ENCODE measurements around the gene DOCK4.
A peak's percentile ranks its signal among the peaks of the same experiment; 100 is the strongest.
"Not testable (repeated sequence)": the region's sequence is repeated elsewhere in the genome, so short reads cannot be mapped to it uniquely, and the experiment has no call there.

The DOCK4 gene

GRCh38 chr7:111910656-111911055, 295.5 kb downstream of the DOCK4 start:
- H2AFZ ChIP-seq (ENCODE audit: low read depth, low read length) = no peak overlapping the region
- no peaks in the 10 kb centered on the region for H3K27me3 ChIP-seq (ENCODE audit: control insufficient read depth in 1 of 2, insufficient read depth in 1 of 2, low read length in 2 of 2)
- no peak overlapping the region for H3K9ac ChIP-seq (ENCODE audit: low read length)
- H2AK5ac ChIP-seq (ENCODE audit: low read length, severe bottlenecking) = no peak overlapping the region
- H3K4me2 ChIP-seq (ENCODE audit: low read length, poor library complexity, severe bottlenecking) = no peak overlapping the region
- H3K79me1 ChIP-seq (replicated peaks; ENCODE audit: low read length, poor library complexity, severe bottlenecking) = peaks cover 3% of the 10 kb centered on the region
- H4K91ac ChIP-seq (ENCODE audit: low read length) = no peak overlapping the region
- H3K4me1 ChIP-seq (ENCODE audit: control insufficient read depth, insufficient read depth, low read depth, low read length) = no peaks in the 10 kb centered on the region
- no peak overlapping the region for H3K4me3 ChIP-seq (ENCODE audit: insufficient read depth in 1 of 2, low read depth in 1 of 2, low read length in 2 of 2)
- no peak overlapping the region for H2BK5ac ChIP-seq (ENCODE audit: low read depth, low read length, poor library complexity, severe bottlenecking)
- no peak overlapping the region for H2BK12ac ChIP-seq (ENCODE audit: low read length in 2 of 2)
- H3K23ac ChIP-seq (ENCODE audit: low read length in 2 of 2) = no peak overlapping the region
- WGBS = 95% methylated on average over 3 of the region's 5 CpGs
- no peak overlapping the region for H3K27ac ChIP-seq (ENCODE audit: low read length, poor library complexity, severe bottlenecking)
- no peak overlapping the region for H3K4ac ChIP-seq (ENCODE audit: low read depth in 1 of 2, low read length in 2 of 2)
- no peak overlapping the region for H3K18ac ChIP-seq (ENCODE audit: low read depth in 1 of 2, low read length in 2 of 2)
- peaks cover 3 to 6% of the 10 kb centered on the region in 2 experiments for H3K36me3 ChIP-seq (ENCODE audit: control insufficient read depth in 1 of 2, insufficient read depth in 2 of 2, low read depth in 1 of 2, low read length in 2 of 2)
- H3K14ac ChIP-seq (ENCODE audit: low read length in 2 of 2) = no peak overlapping the region
- H3K9me3 ChIP-seq (ENCODE audit: control insufficient read depth, low read length) = no peaks in the 10 kb centered on the region
- H2BK15ac ChIP-seq (ENCODE audit: low read depth, poor library complexity, severe bottlenecking) = no peak overlapping the region
- H2BK120ac ChIP-seq (ENCODE audit: low read depth, low read length) = no peak overlapping the region
- no peak for DNase-seq
- H4K8ac ChIP-seq (ENCODE audit: low read length) = no peak overlapping the region

DNA sequence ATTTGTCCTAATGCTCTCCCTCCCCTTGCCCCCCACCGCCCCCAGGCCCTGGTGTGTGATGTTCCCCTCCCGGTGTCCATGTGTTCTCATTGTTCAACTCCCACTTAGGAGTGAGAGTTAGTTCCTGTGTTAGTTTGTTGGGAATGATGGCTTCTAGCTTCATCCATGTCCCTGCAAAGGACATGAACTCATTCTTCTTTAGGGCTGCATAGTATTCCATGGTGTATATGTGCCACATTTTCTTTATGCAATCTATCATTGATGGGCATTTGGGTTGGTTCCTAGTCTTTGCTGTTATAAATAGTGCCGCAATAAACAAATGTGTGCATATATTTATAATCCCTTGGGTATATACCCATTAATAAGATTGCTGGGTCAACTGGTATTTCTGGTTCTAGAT, 297.5 kb downstream of the DOCK4 start:
- not testable (repeated sequence) for H2BK12ac ChIP-seq (ENCODE audit: low read length in 2 of 2); DNase-seq; H2AFZ ChIP-seq (ENCODE audit: low read depth, low read length); H3K27me3 ChIP-seq (ENCODE audit: control insufficient read depth in 1 of 2, insufficient read depth in 1 of 2, low read length in 2 of 2); H4K8ac ChIP-seq (ENCODE audit: low read length); H3K18ac ChIP-seq (ENCODE audit: low read depth in 1 of 2, low read length in 2 of 2); H3K4me1 ChIP-seq (ENCODE audit: control insufficient read depth, insufficient read depth, low read depth, low read length); H3K27ac ChIP-seq (ENCODE audit: low read length, poor library complexity, severe bottlenecking); H3K36me3 ChIP-seq (ENCODE audit: control insufficient read depth in 1 of 2, insufficient read depth in 2 of 2, low read depth in 1 of 2, low read length in 2 of 2); H2AK5ac ChIP-seq (ENCODE audit: low read length, severe bottlenecking); H3K4me3 ChIP-seq (ENCODE audit: insufficient read depth in 1 of 2, low read depth in 1 of 2, low read length in 2 of 2); H3K23ac ChIP-seq (ENCODE audit: low read length in 2 of 2); H2BK5ac ChIP-seq (ENCODE audit: low read depth, low read length, poor library complexity, severe bottlenecking); H3K9ac ChIP-seq (ENCODE audit: low read length); H3K79me1 ChIP-seq (replicated peaks; ENCODE audit: low read length, poor library complexity, severe bottlenecking); H2BK120ac ChIP-seq (ENCODE audit: low read depth, low read length); H3K14ac ChIP-seq (ENCODE audit: low read length in 2 of 2); H3K4ac ChIP-seq (ENCODE audit: low read depth in 1 of 2, low read length in 2 of 2); H2BK15ac ChIP-seq (ENCODE audit: low read depth, poor library complexity, severe bottlenecking); H4K91ac ChIP-seq (ENCODE audit: low read length); H3K9me3 ChIP-seq (ENCODE audit: control insufficient read depth, low read length); H3K4me2 ChIP-seq (ENCODE audit: low read length, poor library complexity, severe bottlenecking)
- no CpG with 5 or more reads among the region's 3 CpGs for WGBS

- H3K27me3 ChIP-seq (ENCODE audit: control insufficient read depth in 1 of 2, insufficient read depth in 1 of 2, low read length in 2 of 2) = no peaks in the 10 kb centered on the region
- H3K4me3 ChIP-seq (ENCODE audit: insufficient read depth in 1 of 2, low read depth in 1 of 2, low read length in 2 of 2) = no peak overlapping the region
- H3K36me3 ChIP-seq (ENCODE audit: control insufficient read depth in 1 of 2, insufficient read depth in 2 of 2, low read depth in 1 of 2, low read length in 2 of 2) = peaks cover 15 to 23% of the 10 kb centered on the region in 2 experiments
- no peak overlapping the region for H3K27ac ChIP-seq (ENCODE audit: low read length, poor library complexity, severe bottlenecking)
- H4K8ac ChIP-seq (ENCODE audit: low read length) = no peak overlapping the region
- H3K18ac ChIP-seq (ENCODE audit: low read depth in 1 of 2, low read length in 2 of 2) = no peak overlapping the region
- H4K91ac ChIP-seq (ENCODE audit: low read length) = no peak overlapping the region
- H2BK12ac ChIP-seq (ENCODE audit: low read length in 2 of 2) = no peak overlapping the region
- H3K23ac ChIP-seq (ENCODE audit: low read length in 2 of 2) = no peak overlapping the region
- H3K9ac ChIP-seq (ENCODE audit: low read length) = no peak overlapping the region
- no peak overlapping the region for H3K4me2 ChIP-seq (ENCODE audit: low read length, poor library complexity, severe bottlenecking)
- H2AFZ ChIP-seq (ENCODE audit: low read depth, low read length) = no peak overlapping the region
- no peak overlapping the region for H3K4ac ChIP-seq (ENCODE audit: low read depth in 1 of 2, low read length in 2 of 2)
- H2BK15ac ChIP-seq (ENCODE audit: low read depth, poor library complexity, severe bottlenecking) = no peak overlapping the region
- no peak overlapping the region for H2BK120ac ChIP-seq (ENCODE audit: low read depth, low read length)
- H3K79me1 ChIP-seq (replicated peaks; ENCODE audit: low read length, poor library complexity, severe bottlenecking) = no peaks in the 10 kb centered on the region
- H3K14ac ChIP-seq (ENCODE audit: low read length in 2 of 2) = no peak overlapping the region
- 46% methylated on average over 1 of the region's 2 CpGs for WGBS
- no peak overlapping the region for H2BK5ac ChIP-seq (ENCODE audit: low read depth, low read length, poor library complexity, severe bottlenecking)
- no peak overlapping the region for H2AK5ac ChIP-seq (ENCODE audit: low read length, severe bottlenecking)
- H3K4me1 ChIP-seq (ENCODE audit: control insufficient read depth, insufficient read depth, low read depth, low read length) = no peaks in the 10 kb centered on the region
- DNase-seq = peak; percentile 20
- H3K9me3 ChIP-seq (ENCODE audit: control insufficient read depth, low read length) = no peaks in the 10 kb centered on the region
Measured at GRCh38 chr7:111903797-111904196, 302.4 kb downstream of the DOCK4 start.

DNA sequence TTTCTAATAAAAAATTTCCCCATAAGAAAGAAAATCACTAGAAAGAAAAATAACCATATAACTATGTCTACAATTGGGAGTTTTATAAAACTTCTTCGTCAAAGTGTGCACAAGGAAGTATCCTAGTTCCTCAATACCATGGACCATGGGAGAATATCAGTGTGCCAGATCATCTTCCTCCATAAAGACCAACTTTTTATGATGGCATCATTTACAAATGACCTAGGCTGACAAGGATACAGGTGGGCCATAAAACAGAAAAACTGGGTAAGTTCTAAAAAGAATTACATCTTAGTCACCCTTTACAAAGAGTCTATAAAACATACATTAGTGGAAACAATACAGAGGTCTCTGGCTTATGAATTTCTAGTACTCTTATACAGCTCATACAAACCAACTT, 303.2 kb downstream of the DOCK4 start:
- Histone ChIP-seq H2AK5ac (ENCODE audit: low read length, severe bottlenecking) (no peak overlapping the region), H2BK15ac (ENCODE audit: low read depth, poor library complexity, severe bottlenecking) (no peak overlapping the region), H3K27me3 (ENCODE audit: control insufficient read depth in 1 of 2, insufficient read depth in 1 of 2, low read length in 2 of 2) (no peaks in the 10 kb centered on the region), H3K14ac (ENCODE audit: low read length in 2 of 2) (no peak overlapping the region), H3K4ac (ENCODE audit: low read depth in 1 of 2, low read length in 2 of 2) (no peak overlapping the region), H4K8ac (ENCODE audit: low read length) (no peak overlapping the region), H3K23ac (ENCODE audit: low read length in 2 of 2) (no peak overlapping the region), H2BK120ac (ENCODE audit: low read depth, low read length) (no peak overlapping the region), H3K4me2 (ENCODE audit: low read length, poor library complexity, severe bottlenecking) (no peak overlapping the region), H3K18ac (ENCODE audit: low read depth in 1 of 2, low read length in 2 of 2) (no peak overlapping the region), H2BK12ac (ENCODE audit: low read length in 2 of 2) (no peak overlapping the region), H3K4me3 (ENCODE audit: insufficient read depth in 1 of 2, low read depth in 1 of 2, low read length in 2 of 2) (no peak overlapping the region), H3K9me3 (ENCODE audit: control insufficient read depth, low read length) (no peaks in the 10 kb centered on the region), H3K36me3 (ENCODE audit: control insufficient read depth in 1 of 2, insufficient read depth in 2 of 2, low read depth in 1 of 2, low read length in 2 of 2) (peaks cover 15 to 23% of the 10 kb centered on the region in 2 experiments), H3K9ac (ENCODE audit: low read length) (no peak overlapping the region), H3K4me1 (ENCODE audit: control insufficient read depth, insufficient read depth, low read depth, low read length) (no peaks in the 10 kb centered on the region), H2AFZ (ENCODE audit: low read depth, low read length) (no peak overlapping the region), H3K79me1 (replicated peaks; ENCODE audit: low read length, poor library complexity, severe bottlenecking) (no peaks in the 10 kb centered on the region), H2BK5ac (ENCODE audit: low read depth, low read length, poor library complexity, severe bottlenecking) (no peak overlapping the region), H4K91ac (ENCODE audit: low read length) (no peak overlapping the region), H3K27ac (ENCODE audit: low read length, poor library complexity, severe bottlenecking) (no peak overlapping the region)
- 100% methylated on average over 1 of the region's 1 CpG for WGBS
- no peak for DNase-seq
